Right atrium auricular region (tissue), 2 donors: ENCODE data around the gene PPFIA3. TPM values are rescaled to one million over a fixed set of nuclear protein-coding genes. Genes with fewer than 3 reads are reported as not detected.

Experiments
- DNase-seq: peaks from one replicate; pipeline ENCODE4 v3.0.0-alpha.2; 2019; ENCODE audit warnings: low spot score
- H3K27ac ChIP-seq, 2 donors: fragments of 200-600 bp; sonication (generic); 1 replicate in 1 of 2; 2 replicates in 1 of 2; pipeline ENCODE4 v1.5.1; 2016 to 2019
- H3K27me3 ChIP-seq, 2 donors: fragments of 200-600 bp; sonication (generic); one replicate each; pipeline versions ENCODE4 v1.5.1 to v1.6.0; 2017 to 2019
- H3K36me3 ChIP-seq: fragments of 200-600 bp; sonication (generic); one replicate; pipeline ENCODE4 v1.5.1; 2016
- H3K4me1 ChIP-seq, 2 donors: fragments of 200-600 bp; sonication (generic); one replicate each; pipeline versions ENCODE4 v1.5.1 to v1.6.0; 2017 to 2019
- H3K4me3 ChIP-seq, 2 donors: fragments of 200-600 bp; sonication (generic); 1 replicate in 1 of 2; 2 replicates in 1 of 2; pipeline ENCODE4 v1.5.1; 2017 to 2019; ENCODE audit warnings: mild to moderate bottlenecking in 1 of 2, moderate library complexity in 1 of 2
- H3K9me3 ChIP-seq, 2 donors: fragments of 200-600 bp; sonication (generic); one replicate each; pipeline ENCODE4 v1.5.1; 2019
- CTCF ChIP-seq, 2 donors: fragments of 200-600 bp; sonication (generic); IDR thresholded peaks; one replicate each; pipeline ENCODE4 v1.5.1; 2019; ENCODE audit warnings: antibody characterized with exemption in 2 of 2
- total RNA-seq, 2 donors: library from RNA; depleted of rRNA; stranded (reverse); fragments of >200 nt; gene quantifications; one replicate each; pipeline ENCODE4 v1.1.0, GENCODE V29; 2016

PPFIA3 gene
- total RNA-seq, 2 donors from 2014 or later = 5.0 to 6.8 TPM

GRCh38 chr19:49157445-49158224 is 38.3 kb downstream of the PPFIA3 start, which contains the start of gene TRPM4:
TRPM4 (plus strand) TSS chr19:49157792; CDS start chr19:49157867, 75 bp downstream.
- no peak for TF ChIP-seq CTCF (IDR thresholded peaks at IDR 0.05)
- DNase-seq = peak; percentile 93
- no peaks in the 10 kb centered on the region for H3K9me3 ChIP-seq
- H3K27me3 ChIP-seq = no peaks in the 10 kb centered on the region
- peaks cover 0 to 29% of the 10 kb centered on the region in 2 donors for H3K4me1 ChIP-seq
- H3K36me3 ChIP-seq = no peaks in the 10 kb centered on the region
- peak within 1 kb of the TSS; percentile 87 to 97 for H3K4me3 ChIP-seq
- peak within 1 kb of the TSS; percentile 96 for H3K27ac ChIP-seq

GRCh38 chr19:49160450-49161189 is 41.3 kb downstream of the PPFIA3 start:
- Histone ChIP-seq H3K9me3 (no peaks in the 10 kb centered on the region), H3K27me3 (no peaks in the 10 kb centered on the region), H3K4me1 (peaks cover 0 to 42% of the 10 kb centered on the region in 2 donors), H3K27ac (no peak overlapping the region), H3K4me3 (no peak overlapping the region), H3K36me3 (no peaks in the 10 kb centered on the region)
- DNase-seq = no peak
- no peak for TF ChIP-seq CTCF (IDR thresholded peaks at IDR 0.05)

- Histone ChIP-seq H3K36me3 (no peaks in the 10 kb centered on the region), H3K4me3 (no peak overlapping the region), H3K27me3 (no peaks in the 10 kb centered on the region), H3K27ac (peak overlapping the region; percentile 16 to 25), H3K4me1 (peaks cover 0 to 48% of the 10 kb centered on the region in 2 donors), H3K9me3 (no peaks in the 10 kb centered on the region)
- no peak for TF ChIP-seq CTCF (IDR thresholded peaks at IDR 0.05)
- DNase-seq = no peak
These were observed 42.6 kb downstream of the PPFIA3 start for GRCh38 chr19:49161987-49162386.

- DNase-seq = no peak
- H3K36me3 ChIP-seq = peaks cover 24% of the 10 kb centered on the region
- TF ChIP-seq CTCF (IDR thresholded peaks at IDR 0.05) = no peak
- H3K9me3 ChIP-seq = no peaks in the 10 kb centered on the region
- peak overlapping the region; percentile 79 to 94 for H3K27ac ChIP-seq
- H3K27me3 ChIP-seq = no peaks in the 10 kb centered on the region
- H3K4me3 ChIP-seq = peak overlapping the region; percentile 10 to 24
- peaks cover 0 to 24% of the 10 kb centered on the region in 2 donors for H3K4me1 ChIP-seq
These were observed 45.9 kb downstream of the PPFIA3 start for GRCh38 chr19:49165111-49165750.

- peak in 1 of 2 donors; percentile 18 for TF ChIP-seq CTCF (IDR thresholded peaks at IDR 0.05)
- DNase-seq = no peak
- H3K27me3 ChIP-seq = no peaks in the 10 kb centered on the region
- no peaks in the 10 kb centered on the region for H3K9me3 ChIP-seq
- peaks cover 30% of the 10 kb centered on the region for H3K36me3 ChIP-seq
- H3K27ac ChIP-seq = peak overlapping the region; percentile 79 to 94
- peak overlapping the region; percentile 10 to 24 for H3K4me3 ChIP-seq
- peaks cover 0 to 20% of the 10 kb centered on the region in 2 donors for H3K4me1 ChIP-seq
These were observed 46.5 kb downstream of the PPFIA3 start for GRCh38 chr19:49165865-49166301.
